Type B pancreatic cell (in vitro differentiated cells): ENCODE measurements around the gene METTL26. TPM values are rescaled to one million over a fixed set of nuclear protein-coding genes. Genes with fewer than 3 reads are reported as not detected.

Source experiments
- DNase-seq: peaks from one replicate; pipeline ENCODE4 v3.0.0; 2021; ENCODE audit warnings: mixed read lengths; ENCODE audit not compliant: unreplicated experiment; ENCODE audit errors: extremely low spot score
- H3K27ac Mint-ChIP-seq: 2 replicates; pipeline ENCODE4 v1.8.0; 2021; ENCODE audit warnings: mild to moderate bottlenecking, mixed read lengths
- H3K27me3 Mint-ChIP-seq: 2 replicates; pipeline ENCODE4 v1.8.0; 2021; ENCODE audit warnings: mixed read lengths
- H3K36me3 Mint-ChIP-seq: 2 replicates; pipeline ENCODE4 v1.8.0; 2021; ENCODE audit warnings: mixed read lengths
- H3K4me1 Mint-ChIP-seq: one replicate; pipeline ENCODE4 v1.8.0; 2021; ENCODE audit warnings: mixed read lengths; ENCODE audit not compliant: unreplicated experiment
- H3K4me3 Mint-ChIP-seq: 2 replicates; pipeline ENCODE4 v1.8.0; 2021; ENCODE audit warnings: mild to moderate bottlenecking, mixed read lengths
- H3K9me3 Mint-ChIP-seq: 2 replicates; pipeline ENCODE4 v1.8.0; 2021; ENCODE audit warnings: mixed read lengths
- long read RNA-seq: library from polyadenylated mRNA; unstranded; transcript quantifications from one replicate; pipeline ENCODE4 v2.0.0, GENCODE V29; 2020
- total RNA-seq: library from RNA; stranded (reverse); gene quantifications from 2 replicates; pipeline ENCODE4 v1.2.1, GENCODE V29; 2021; ENCODE audit warnings: low replicate concordance
- TF ChIP-seq, protein P1 (sequence below): fragments of 200-600 bp; sonication (generic); conservative IDR thresholded peaks from 2 replicates; pipeline ENCODE4 v1.5.0; 2021; ENCODE audit warnings: antibody characterized with exemption, mild to moderate bottlenecking

METTL26 gene
- total RNA-seq, result 74.4 and 77.0 TPM in 2 replicates
- long read RNA-seq, partial matches to known transcripts, result 2 of 13 reads
- long read RNA-seq, other reads (novel, unspliced or antisense), result 1 of 13 reads

DNA sequence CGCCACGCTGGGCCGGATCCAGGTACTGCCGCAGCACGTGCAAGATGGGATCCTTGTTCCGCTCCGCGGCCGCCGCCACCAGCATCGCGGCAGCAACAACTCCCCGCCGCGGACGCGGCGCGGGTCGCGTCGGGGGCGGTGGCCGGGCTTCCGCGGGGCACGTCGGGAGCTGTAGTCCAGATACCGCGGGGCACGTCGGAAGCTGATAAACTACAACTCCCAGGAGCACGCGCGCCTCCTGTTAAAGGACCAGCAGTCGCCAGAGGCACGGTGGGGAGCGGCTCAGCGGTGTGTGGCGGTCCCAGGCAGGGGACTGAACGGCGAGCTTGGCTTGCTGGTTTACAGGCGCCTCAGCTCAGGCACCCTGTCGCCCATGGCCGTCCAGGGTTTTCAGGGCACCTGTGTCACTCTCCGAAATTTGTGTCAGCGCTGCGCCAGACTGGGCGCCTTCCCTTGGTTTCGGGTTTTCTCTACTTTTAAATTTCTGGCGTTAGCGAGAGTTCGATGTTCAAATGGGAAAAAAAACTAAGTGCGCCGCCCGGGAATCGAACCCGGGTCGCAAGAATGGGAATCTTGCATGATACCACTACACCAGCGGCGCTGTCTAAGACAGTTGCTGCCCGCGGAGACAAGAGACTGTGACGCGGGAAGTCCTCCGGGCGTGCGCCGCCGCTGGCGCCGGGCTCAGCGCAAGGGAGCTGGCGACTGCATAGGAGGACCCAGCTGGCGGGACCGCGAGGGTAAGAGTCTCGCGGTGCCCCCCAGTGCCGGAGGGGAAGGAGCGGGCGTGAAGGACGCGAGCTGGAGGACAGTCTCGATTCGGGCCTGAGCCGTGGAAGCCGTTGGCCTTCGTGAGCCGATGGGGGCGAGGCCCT, at the start of gene METTL26:
Gene METTL26, minus strand, starts transcription at position 100 of the 875 bp plus-strand sequence. Its CDS starts 15 bp downstream, at position 85.
- peaks cover 5% of the 10 kb centered on the region for H3K4me1 Mint-ChIP-seq
- H3K27ac Mint-ChIP-seq, result peak within 1 kb of the TSS; percentile 99
- no peaks in the 10 kb centered on the region for H3K36me3 Mint-ChIP-seq
- TF ChIP-seq, protein P1, sequence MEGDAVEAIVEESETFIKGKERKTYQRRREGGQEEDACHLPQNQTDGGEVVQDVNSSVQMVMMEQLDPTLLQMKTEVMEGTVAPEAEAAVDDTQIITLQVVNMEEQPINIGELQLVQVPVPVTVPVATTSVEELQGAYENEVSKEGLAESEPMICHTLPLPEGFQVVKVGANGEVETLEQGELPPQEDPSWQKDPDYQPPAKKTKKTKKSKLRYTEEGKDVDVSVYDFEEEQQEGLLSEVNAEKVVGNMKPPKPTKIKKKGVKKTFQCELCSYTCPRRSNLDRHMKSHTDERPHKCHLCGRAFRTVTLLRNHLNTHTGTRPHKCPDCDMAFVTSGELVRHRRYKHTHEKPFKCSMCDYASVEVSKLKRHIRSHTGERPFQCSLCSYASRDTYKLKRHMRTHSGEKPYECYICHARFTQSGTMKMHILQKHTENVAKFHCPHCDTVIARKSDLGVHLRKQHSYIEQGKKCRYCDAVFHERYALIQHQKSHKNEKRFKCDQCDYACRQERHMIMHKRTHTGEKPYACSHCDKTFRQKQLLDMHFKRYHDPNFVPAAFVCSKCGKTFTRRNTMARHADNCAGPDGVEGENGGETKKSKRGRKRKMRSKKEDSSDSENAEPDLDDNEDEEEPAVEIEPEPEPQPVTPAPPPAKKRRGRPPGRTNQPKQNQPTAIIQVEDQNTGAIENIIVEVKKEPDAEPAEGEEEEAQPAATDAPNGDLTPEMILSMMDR, result no peak
- H3K4me3 Mint-ChIP-seq, result peak within 1 kb of the TSS; percentile 93
- DNase-seq, result peak; percentile 97
- no peaks in the 10 kb centered on the region for H3K9me3 Mint-ChIP-seq
- H3K27me3 Mint-ChIP-seq, result peaks cover 6% of the 10 kb centered on the region

DNA sequence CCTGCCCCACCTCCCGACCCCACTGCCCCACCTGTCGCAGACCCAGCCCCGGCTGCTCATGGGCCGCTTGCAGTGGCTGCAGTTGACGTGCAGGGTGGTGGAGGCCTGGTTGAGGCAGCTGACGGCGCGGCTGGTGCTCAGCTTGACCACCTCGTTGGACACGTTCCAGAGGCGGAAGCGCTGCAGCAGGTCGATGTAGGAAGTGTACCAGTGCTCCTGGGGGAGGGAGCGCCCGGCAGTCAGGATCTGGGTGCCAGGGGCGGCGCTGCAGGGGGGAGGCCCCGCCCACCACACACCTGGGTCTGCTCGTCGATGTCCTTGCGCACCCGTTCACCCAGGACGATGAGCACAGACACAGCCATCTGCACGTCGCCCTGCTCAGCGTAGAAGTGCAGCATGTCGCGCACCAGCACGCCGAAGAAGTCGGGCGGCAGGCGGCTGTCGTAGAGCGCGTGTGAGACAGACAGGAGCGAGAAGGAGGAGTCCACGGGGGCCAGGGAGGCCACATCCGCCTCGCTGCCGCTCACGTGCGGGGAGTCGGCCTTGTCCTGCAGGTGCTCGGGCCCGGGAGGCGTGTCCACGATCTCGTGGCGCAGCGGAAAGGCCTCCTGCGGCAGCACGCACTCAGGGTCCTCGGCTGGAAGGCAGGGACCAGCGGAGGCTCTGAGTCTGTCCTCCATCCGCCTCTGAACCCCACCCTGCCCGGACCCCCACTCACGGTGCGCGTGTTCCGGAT, 49.0 kb upstream of the METTL26 start:
- H3K4me1 Mint-ChIP-seq, result peaks cover 7% of the 10 kb centered on the region
- H3K36me3 Mint-ChIP-seq, result peaks cover 4% of the 10 kb centered on the region
- no peak for DNase-seq
- H3K4me3 Mint-ChIP-seq, result no peak overlapping the region
- TF ChIP-seq, protein P1, result no peak
- H3K9me3 Mint-ChIP-seq, result no peaks in the 10 kb centered on the region
- H3K27me3 Mint-ChIP-seq, result no peaks in the 10 kb centered on the region
- H3K27ac Mint-ChIP-seq, result no peak overlapping the region

DNA sequence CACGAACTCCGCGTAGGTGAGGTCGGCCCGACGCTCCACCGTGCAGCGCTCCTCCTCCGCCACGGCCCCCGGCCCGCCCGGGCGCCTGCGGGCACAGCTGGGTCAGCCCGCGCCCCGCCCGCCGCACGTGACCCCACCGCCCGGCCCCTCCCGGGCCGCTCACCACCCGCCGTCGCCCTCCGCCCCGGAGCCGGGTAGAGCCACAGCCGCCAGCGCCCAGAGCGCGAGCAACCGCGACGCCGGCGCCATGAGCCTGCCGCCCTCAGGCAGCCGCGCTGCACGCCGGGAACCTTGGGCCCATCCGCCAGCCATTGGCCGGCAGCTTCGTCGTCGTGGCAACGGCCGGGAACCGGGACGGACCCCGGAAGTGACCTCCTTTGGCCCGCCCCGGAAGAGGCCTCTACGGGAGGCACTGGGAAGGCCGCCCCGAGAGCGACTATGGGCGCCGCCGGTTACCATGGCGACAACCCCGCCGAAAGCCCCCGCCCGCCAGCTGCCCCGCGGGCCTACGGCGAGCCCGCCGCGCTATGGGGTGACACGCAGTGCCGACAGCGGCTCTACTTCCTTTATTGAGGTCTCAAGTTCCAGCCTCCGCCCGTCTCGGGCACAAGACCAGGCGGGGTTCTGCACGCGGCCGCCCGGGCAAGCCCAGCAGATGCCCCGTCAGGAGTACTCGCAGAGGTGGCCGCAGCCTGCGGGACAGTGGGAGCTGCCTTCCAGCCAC, 48.1 kb upstream of the METTL26 start, which contains the start of gene JMJD8:
Gene JMJD8, minus strand, starts transcription at position 264 of the 724 bp plus-strand sequence. Its CDS starts 15 bp downstream, at position 249.
- H3K9me3 Mint-ChIP-seq, result no peaks in the 10 kb centered on the region
- H3K27ac Mint-ChIP-seq, result peak within 1 kb of the TSS; percentile 31
- peak within 1 kb of the TSS; percentile 84 for H3K4me3 Mint-ChIP-seq
- TF ChIP-seq, protein P1, result no peak
- H3K27me3 Mint-ChIP-seq, result no peaks in the 10 kb centered on the region
- H3K36me3 Mint-ChIP-seq, result peaks cover 4% of the 10 kb centered on the region
- H3K4me1 Mint-ChIP-seq, result peaks cover 7% of the 10 kb centered on the region
- peak; percentile 97 for DNase-seq

DNA sequence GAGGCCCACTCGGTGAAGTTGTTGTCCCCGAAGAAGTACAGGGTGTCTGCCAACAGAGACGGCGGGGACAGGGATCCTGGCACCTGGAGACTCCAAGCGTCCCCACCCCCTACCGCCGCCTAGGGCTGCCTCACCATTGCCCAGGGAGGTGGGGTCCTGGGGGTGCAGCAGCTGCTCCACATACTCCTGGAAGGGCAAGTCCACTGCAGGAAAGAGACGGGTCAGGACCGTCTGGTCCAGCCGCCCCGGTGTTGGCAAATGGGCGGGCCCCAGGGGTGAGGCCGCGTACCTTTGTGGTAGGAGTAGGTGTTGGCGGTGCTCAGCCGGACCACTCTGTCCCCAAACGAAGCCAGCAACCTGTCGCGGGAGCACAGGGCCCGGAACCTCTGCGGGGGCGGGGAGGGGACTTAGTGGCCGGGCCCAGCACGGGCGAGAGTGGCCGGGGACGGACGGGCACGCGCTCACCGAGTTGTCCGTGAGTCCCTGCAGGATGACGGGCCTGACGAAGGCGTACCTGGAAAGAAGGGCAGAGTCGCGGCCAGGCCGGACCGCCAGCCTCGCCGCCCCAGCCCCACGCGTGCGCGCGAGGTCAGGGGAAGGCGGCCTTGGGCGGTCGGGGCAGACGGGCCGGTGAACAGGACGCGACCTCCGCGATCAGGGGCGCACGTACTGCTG, 47.4 kb upstream of the METTL26 start:
- Mint-ChIP-seq H3K27ac (peak overlapping the region; percentile 31), H3K4me3 (peak overlapping the region; percentile 84), H3K36me3 (peaks cover 4% of the 10 kb centered on the region), H3K9me3 (no peaks in the 10 kb centered on the region), H3K4me1 (peaks cover 3% of the 10 kb centered on the region), H3K27me3 (no peaks in the 10 kb centered on the region)
- DNase-seq, result no peak
- TF ChIP-seq, protein P1, result no peak
